GM10248 (cell line): Measurements from ENCODE around the gene DVL3.

Experiments
- CTCF ChIA-PET: fragments of 300-600 bp; sonication (Branson Sonifier 250); formaldehyde crosslinking; extraction: SDS; loops from one replicate; lab custom pipeline; 2021; ENCODE audit warnings: antibody characterized with exemption; lab: Yijun Ruan, JAX
- POLR2A ChIA-PET: fragments of 350-650 bp; sonication (Branson Sonifier 250); formaldehyde crosslinking; extraction: SDS; loops from one replicate; lab custom pipeline; 2020; ENCODE audit warnings: antibody characterized with exemption; lab: Yijun Ruan, JAX
- DNase-seq: peaks from one replicate; pipeline ENCODE4 v3.0.0; 2012; ENCODE audit errors: extremely low spot score
- TF ChIP-seq, protein P1 (sequence below): IDR thresholded peaks from 2 replicates; pipeline ENCODE4 v1.5.1; 2012; ENCODE audit warnings: mild to moderate bottlenecking, low read depth; ENCODE audit errors: extremely low read depth, missing control alignments, control extremely low read depth

DVL3 gene

GRCh38 chr3:184174646-184175492 lies 19.7 kb downstream of the DVL3 start, which contains the start of gene AP2M1:
Gene AP2M1, plus strand, starts transcription at chr3:184174855. Its CDS starts 2,139 bp downstream, at chr3:184176994.
- TF ChIP-seq, protein P1, sequence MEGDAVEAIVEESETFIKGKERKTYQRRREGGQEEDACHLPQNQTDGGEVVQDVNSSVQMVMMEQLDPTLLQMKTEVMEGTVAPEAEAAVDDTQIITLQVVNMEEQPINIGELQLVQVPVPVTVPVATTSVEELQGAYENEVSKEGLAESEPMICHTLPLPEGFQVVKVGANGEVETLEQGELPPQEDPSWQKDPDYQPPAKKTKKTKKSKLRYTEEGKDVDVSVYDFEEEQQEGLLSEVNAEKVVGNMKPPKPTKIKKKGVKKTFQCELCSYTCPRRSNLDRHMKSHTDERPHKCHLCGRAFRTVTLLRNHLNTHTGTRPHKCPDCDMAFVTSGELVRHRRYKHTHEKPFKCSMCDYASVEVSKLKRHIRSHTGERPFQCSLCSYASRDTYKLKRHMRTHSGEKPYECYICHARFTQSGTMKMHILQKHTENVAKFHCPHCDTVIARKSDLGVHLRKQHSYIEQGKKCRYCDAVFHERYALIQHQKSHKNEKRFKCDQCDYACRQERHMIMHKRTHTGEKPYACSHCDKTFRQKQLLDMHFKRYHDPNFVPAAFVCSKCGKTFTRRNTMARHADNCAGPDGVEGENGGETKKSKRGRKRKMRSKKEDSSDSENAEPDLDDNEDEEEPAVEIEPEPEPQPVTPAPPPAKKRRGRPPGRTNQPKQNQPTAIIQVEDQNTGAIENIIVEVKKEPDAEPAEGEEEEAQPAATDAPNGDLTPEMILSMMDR: peak; percentile 21
- ChIA-PET POLR2A (interaction anchor here (1.1 kb wide), 1 partner anchor 11 kb away, joined by 7 read pairs; the partner anchor contains the start of gene ABCF3), CTCF (interaction anchor here (0.7 to 4.1 kb wide), 3 partner anchors 12 to 78 kb away, joined by 3 to 11 read pairs (median 8); no protein-coding TSS in a partner anchor)
- DNase-seq: peak; percentile 96

- DNase-seq: no peak
- POLR2A ChIA-PET: no interaction called here
- CTCF ChIA-PET: no interaction called here
- TF ChIP-seq, protein P1: no peak
Measured at GRCh38 chr3:184175506-184175905, 20.3 kb downstream of the DVL3 start.

- POLR2A ChIA-PET: no interaction called here
Measured at GRCh38 chr3:184175981-184176376, 20.8 kb downstream of the DVL3 start.

GRCh38 chr3:184176377-184177330 lies 21.5 kb downstream of the DVL3 start:
- no peak for DNase-seq
- POLR2A ChIA-PET: no interaction called here
- CTCF ChIA-PET: interaction anchor here (1.0 to 2.1 kb wide), 4 partner anchors 9 to 73 kb away, joined by 3 to 7 read pairs (median 4); partner anchors contain the start of genes ABCF3 and EEF1AKMT4

More at GRCh38 chr3:184175981-184176376, 20.8 kb downstream of the DVL3 start:
- no peak for DNase-seq
- TF ChIP-seq, protein P1: no peak
- CTCF ChIA-PET: interaction anchor here (1.0 to 2.1 kb wide), 2 partner anchors 52 to 74 kb away, joined by 3 to 7 read pairs; partner anchors contain the start of gene EEF1AKMT4

DNA sequence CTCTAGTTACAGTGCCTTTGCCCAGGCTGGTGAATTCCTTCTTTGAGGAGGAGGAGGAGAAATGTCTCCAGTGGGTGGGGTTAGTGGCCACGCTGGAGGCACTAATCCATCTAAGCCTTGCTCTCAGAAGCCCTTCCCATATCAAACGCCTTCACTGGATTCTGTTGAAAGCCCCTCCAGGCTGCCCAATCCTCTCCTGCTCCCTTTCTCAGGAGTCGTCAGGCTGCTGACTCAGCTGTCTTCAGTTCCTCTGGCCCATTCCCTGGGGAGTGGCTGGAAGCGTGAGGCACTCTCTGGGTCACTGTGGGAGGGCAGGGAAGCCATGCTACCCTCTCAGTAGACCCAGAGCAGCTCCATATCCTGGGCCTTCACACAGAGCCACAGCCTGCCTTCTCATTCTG lies 22.2 kb downstream of the DVL3 start:
- TF ChIP-seq, protein P1: no peak
- CTCF ChIA-PET: interaction anchor here (1.1 to 2.1 kb wide), 3 partner anchors 9 to 51 kb away, joined by 4 to 7 read pairs (median 5); partner anchors contain the start of gene ABCF3
- no peak for DNase-seq
- POLR2A ChIA-PET: no interaction called here

More at GRCh38 chr3:184176377-184177330, 21.5 kb downstream of the DVL3 start:
- TF ChIP-seq, protein P1: no peak

DNA sequence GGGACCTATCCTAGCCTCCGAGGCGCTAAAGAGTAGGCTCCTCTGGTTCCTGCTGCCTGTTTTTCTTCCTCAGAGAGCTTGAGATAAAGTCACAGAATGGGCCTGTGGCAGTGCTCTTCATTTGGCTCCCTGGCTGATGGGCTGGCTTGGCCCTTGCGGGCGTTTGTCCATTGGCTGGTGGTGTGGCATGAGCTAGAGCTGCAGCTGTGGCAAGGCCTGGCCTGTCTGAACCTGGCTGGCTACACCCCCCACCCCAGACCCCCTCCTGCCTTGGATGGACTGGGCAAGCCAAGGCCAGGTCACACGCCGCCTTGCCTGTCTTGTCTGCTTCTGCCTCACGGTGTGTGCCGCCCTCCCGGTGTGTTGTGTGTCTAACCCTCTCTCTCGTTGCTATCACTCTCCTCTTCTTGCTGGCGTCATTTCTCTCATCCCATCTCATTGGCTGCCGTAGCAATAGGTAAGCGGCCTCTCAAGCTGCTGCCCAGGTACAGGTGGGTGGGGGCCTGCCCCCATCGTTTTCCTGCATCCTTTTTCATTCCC lies 22.7 kb downstream of the DVL3 start:
- POLR2A ChIA-PET: no interaction called here
- TF ChIP-seq, protein P1: no peak
- CTCF ChIA-PET: interaction anchor here (1.1 to 2.1 kb wide), 2 partner anchors 8 to 50 kb away, joined by 5 to 7 read pairs; partner anchors contain the start of gene ABCF3
- no peak for DNase-seq
